HL-60 (cell line): ENCODE data around the gene ATRNL1.

ENCODE experiments used
- CTCF ChIP-seq: IDR thresholded peaks from one replicate; pipeline ENCODE4 v1.5.1; 2011; ENCODE audit warnings: low read length, control low read depth, inconsistent platforms; ENCODE audit not compliant: insufficient read depth
- GABPA ChIP-seq: IDR thresholded peaks from 2 replicates; pipeline ENCODE4 v1.6.1; 2012; ENCODE audit warnings: low read depth
- POLR2AphosphoS5 ChIP-seq: IDR thresholded peaks from 2 replicates; pipeline ENCODE4 v1.6.1; 2012; ENCODE audit warnings: low read depth
- SPI1 ChIP-seq: IDR thresholded peaks from 2 replicates; pipeline ENCODE4 v1.6.1; 2012; ENCODE audit warnings: low read depth, mild to moderate bottlenecking, borderline replicate concordance

- TF ChIP-seq CTCF (no peak), POLR2AphosphoS5 (no peak), SPI1 (no peak), GABPA (no peak)
These were observed 756.0 kb downstream of the ATRNL1 start for GRCh38 chr10:115849197-115849596.
